Posterior vena cava (tissue), 2 donors: Measurements from ENCODE around the gene PELI1. TPM values are rescaled to one million over a fixed set of nuclear protein-coding genes. Genes with fewer than 3 reads are reported as not detected.

Source experiments
- DNase-seq: peaks from one replicate; pipeline ENCODE4 v3.0.0-alpha.2; 2020; ENCODE audit warnings: low spot score
- intact Hi-C, 2 donors: fragments of 100-400 bp; cut with DNase I; formaldehyde crosslinking; loops; one replicate each; pipeline versions ENCODE4 v1.14.1 to v1.14.2; 2022 to 2023
- total RNA-seq, 2 donors: library from RNA; stranded (reverse); fragmentation: NEBNext Ultra II Directional; extraction: Animal tissue kit (Norgen Biotek cat#: 25700); gene quantifications; one replicate each; pipeline ENCODE4 v1.2.1, GENCODE V29; 2021
- donor health status: DM: yes; HTN: yes; CAD: no.
- donor health status: DM: yes; HTN: yes; CAD: no.

PELI1 gene
- total RNA-seq, 2 donors from 2014 or later, result 29.2 to 29.7 TPM

- intact Hi-C loops, result loop anchor here in 1 of 2 donors (5.0 kb wide), 1 partner anchor 273 kb away; no protein-coding TSS in a partner anchor
- no peak for DNase-seq
Observed at GRCh38 chr2:64054161-64054915, 89.9 kb downstream of the PELI1 start.

GRCh38 chr2:64052463-64053241 is 91.6 kb downstream of the PELI1 start:
- intact Hi-C loops, result loop anchor here in 1 of 2 donors (5.0 kb wide), 1 partner anchor 275 kb away; no protein-coding TSS in a partner anchor
- no peak for DNase-seq

- intact Hi-C loops, result loop anchor here (1.0 to 5.0 kb wide), 2 partner anchors 278 to 279 kb away; no protein-coding TSS in a partner anchor
- no peak for DNase-seq
Observed at GRCh38 chr2:64049633-64050220, 94.5 kb downstream of the PELI1 start.

- no peak for DNase-seq
- intact Hi-C loops, result no loop called here
Observed at GRCh38 chr2:64045938-64046337, 98.3 kb downstream of the PELI1 start.

Other genes starting within 250 kb of the PELI1 start
- 10 to 100 TPM; 18.7 to 22.9 TPM for gene VPS54, start 125.0 kb downstream of the PELI1 start, total RNA-seq